Karpas-422 (cell line): ENCODE results near the gene DNMT1. TPM values are rescaled to one million over a fixed set of nuclear protein-coding genes. Genes with fewer than 3 reads are reported as not detected.
"Not testable (repeated sequence)": the region's sequence is repeated elsewhere in the genome, so short reads cannot be mapped to it uniquely, and the experiment has no call there.

Experiments used
- DNase-seq: peaks from one replicate; pipeline ENCODE4 v3.0.0-alpha.2; 2015
- H2AFZ ChIP-seq: fragments of 200-600 bp; sonication (generic); 2 replicates; pipeline ENCODE4 v1.6.1; 2014; ENCODE audit warnings: antibody characterized with exemption, low read length, mixed read lengths
- H3K27ac ChIP-seq: fragments of 200-600 bp; sonication (generic); 2 replicates; pipeline ENCODE4 v1.5.1; 2014; ENCODE audit warnings: mild to moderate bottlenecking, low read length, moderate library complexity
- H3K27me3 ChIP-seq: fragments of 200-600 bp; sonication (generic); 2 replicates; pipeline ENCODE4 v1.6.1; 2014; ENCODE audit warnings: low read length, mixed read lengths
- H3K36me3 ChIP-seq: fragments of 200-600 bp; sonication (generic); 2 replicates; pipeline ENCODE4 v1.6.1; 2014; ENCODE audit warnings: low read length, mixed read lengths; ENCODE audit not compliant: insufficient read depth
- H3K4me1 ChIP-seq: fragments of 200-600 bp; sonication (generic); 2 replicates; pipeline ENCODE4 v1.6.1; 2014; ENCODE audit warnings: mild to moderate bottlenecking, low read length, mixed read lengths
- H3K4me2 ChIP-seq: fragments of 200-600 bp; sonication (generic); 2 replicates; pipeline ENCODE4 v1.6.1; 2014; ENCODE audit warnings: low read length, low read depth, mild to moderate bottlenecking; ENCODE audit not compliant: poor library complexity, severe bottlenecking
- H3K4me3 ChIP-seq: fragments of 200-600 bp; sonication (generic); 2 replicates; pipeline ENCODE4 v1.5.1; 2014; ENCODE audit warnings: mild to moderate bottlenecking, antibody characterized with exemption, low read length, mixed read lengths
- H3K79me2 ChIP-seq: fragments of 200-600 bp; sonication (generic); 2 replicates; pipeline ENCODE4 v1.6.1; 2014; ENCODE audit warnings: mild to moderate bottlenecking, low read length, mixed read lengths
- H3K9ac ChIP-seq: fragments of 200-600 bp; sonication (generic); 2 replicates; pipeline ENCODE4 v1.6.0; 2014; ENCODE audit warnings: low read length
- H3K9me2 ChIP-seq: fragments of 200-600 bp; sonication (generic), shearing (Covaris generic); replicated peaks from 2 replicates; pipeline ENCODE4 v1.6.0; 2014; ENCODE audit warnings: mild to moderate bottlenecking, low read length, moderate library complexity; ENCODE audit not compliant: insufficient read depth
- H3K9me3 ChIP-seq: fragments of 300-700, 200-600 bp; sonication (generic); 2 replicates; pipeline ENCODE4 v1.6.1; 2014; ENCODE audit warnings: low read length, mixed read lengths
- H4K20me1 ChIP-seq: fragments of 200-600 bp; sonication (generic); 2 replicates; pipeline ENCODE4 v1.6.1; 2014; ENCODE audit warnings: mild to moderate bottlenecking, antibody characterized with exemption, low read length, low read depth; ENCODE audit not compliant: insufficient read depth
- total RNA-seq: library from RNA; depleted of rRNA; stranded (reverse); fragments of >200 nt; shearing (Covaris generic); gene quantifications from 2 replicates; pipeline ENCODE4 v1.2.3, GENCODE V29; 2014; ENCODE audit warnings: low replicate concordance

DNMT1 gene
- total RNA-seq, 1 experiment from 2014 or later, result 94.9 TPM

GRCh38 chr19:10200101-10200500 is 5.3 kb upstream of the DNMT1 start:
- not testable (repeated sequence) for H3K4me3 ChIP-seq, H3K36me3 ChIP-seq, DNase-seq, H4K20me1 ChIP-seq, H3K9ac ChIP-seq, H3K27me3 ChIP-seq, H3K9me2 ChIP-seq, H2AFZ ChIP-seq, H3K9me3 ChIP-seq, H3K27ac ChIP-seq, H3K79me2 ChIP-seq, H3K4me2 ChIP-seq
- peaks cover 52% of the 10 kb centered on the region for H3K4me1 ChIP-seq

GRCh38 chr19:10198889-10199644 is 4.3 kb upstream of the DNMT1 start:
- peak overlapping the region; percentile 43; the same call in 1 of the 2 replicates for H2AFZ ChIP-seq
- not testable (repeated sequence) for H3K9me3 ChIP-seq, H3K79me2 ChIP-seq, H3K27me3 ChIP-seq, H3K4me3 ChIP-seq, H4K20me1 ChIP-seq, H3K36me3 ChIP-seq, DNase-seq, H3K9me2 ChIP-seq
- H3K9ac ChIP-seq, result peak overlapping the region; percentile 17; the same call in 1 of the 2 replicates
- peak overlapping the region; percentile 44 for H3K4me2 ChIP-seq
- peaks cover 50% of the 10 kb centered on the region for H3K4me1 ChIP-seq
- H3K27ac ChIP-seq, result peak overlapping the region; percentile 31

- Histone ChIP-seq H3K4me2 (peak overlapping the region; percentile 98), H3K9me3 (no peaks in the 10 kb centered on the region), H3K9me2 (no peaks in the 10 kb centered on the region), H3K4me1 (peaks cover 48% of the 10 kb centered on the region), H3K4me3 (peak overlapping the region; percentile 97), H2AFZ (peak overlapping the region; percentile 38; the same call in 1 of the 2 replicates), H3K27me3 (no peaks in the 10 kb centered on the region), H4K20me1 (peaks cover 27% of the 10 kb centered on the region), H3K79me2 (peaks cover 45% of the 10 kb centered on the region), H3K9ac (peak overlapping the region; percentile 96), H3K27ac (peak overlapping the region; percentile 38; the same call in 1 of the 2 replicates), H3K36me3 (peaks cover 18% of the 10 kb centered on the region)
- DNase-seq, result no peak
These were observed 406 bp upstream of the DNMT1 start for GRCh38 chr19:10195199-10195519.

- Histone ChIP-seq H3K36me3 (peaks cover 25% of the 10 kb centered on the region), H3K4me3 (peak overlapping the region; percentile 97), H3K27ac (peak overlapping the region; percentile 81), H3K27me3 (no peaks in the 10 kb centered on the region), H3K4me2 (peak overlapping the region; percentile 98), H3K9me3 (no peaks in the 10 kb centered on the region), H3K9me2 (no peaks in the 10 kb centered on the region), H2AFZ (no peak overlapping the region), H3K79me2 (peaks cover 57% of the 10 kb centered on the region), H3K9ac (peak overlapping the region; percentile 96), H3K4me1 (peaks cover 45% of the 10 kb centered on the region), H4K20me1 (peaks cover 35% of the 10 kb centered on the region)
- DNase-seq, result peak; percentile 58
These were observed 808 bp downstream of the DNMT1 start for GRCh38 chr19:10193790-10194499.

- peaks cover 41% of the 10 kb centered on the region for H4K20me1 ChIP-seq
- peak overlapping the region; percentile 81 for H3K27ac ChIP-seq
- H3K4me2 ChIP-seq, result peak overlapping the region; percentile 98
- H3K9me2 ChIP-seq, result no peaks in the 10 kb centered on the region
- H3K9ac ChIP-seq, result peak overlapping the region; percentile 96
- H3K27me3 ChIP-seq, result no peaks in the 10 kb centered on the region
- peaks cover 25% of the 10 kb centered on the region for H3K36me3 ChIP-seq
- H3K79me2 ChIP-seq, result peaks cover 68% of the 10 kb centered on the region
- no peak overlapping the region for H2AFZ ChIP-seq
- H3K9me3 ChIP-seq, result no peaks in the 10 kb centered on the region
- no peak for DNase-seq
- H3K4me3 ChIP-seq, result peak overlapping the region; percentile 97
- H3K4me1 ChIP-seq, result peaks cover 39% of the 10 kb centered on the region
These were observed 1.8 kb downstream of the DNMT1 start for GRCh38 chr19:10192922-10193321.

- no peak overlapping the region for H3K4me3 ChIP-seq
- H3K4me2 ChIP-seq, result no peak overlapping the region
These were observed 3.4 kb downstream of the DNMT1 start for GRCh38 chr19:10191347-10191746.

DNA sequence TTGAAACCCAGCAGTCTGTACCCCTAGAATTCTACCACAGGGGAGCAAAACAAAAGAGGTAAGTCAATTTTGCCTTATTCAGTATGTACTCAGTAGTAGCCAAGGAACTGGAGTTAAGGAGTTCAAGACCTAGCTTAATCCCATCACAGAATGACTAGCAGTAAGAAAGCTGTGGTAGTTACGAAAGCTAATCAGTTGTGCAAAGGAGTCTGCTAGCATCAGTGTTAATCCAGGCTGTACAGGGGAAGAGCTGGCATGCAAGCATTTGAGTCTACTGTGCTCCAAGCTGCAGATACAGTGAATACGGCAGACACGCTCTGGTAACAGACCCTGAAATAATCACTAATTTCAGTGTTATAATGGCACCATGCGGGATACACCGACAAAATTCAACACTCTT is 4.7 kb downstream of the DNMT1 start:
- Histone ChIP-seq H3K36me3 (peaks cover 35% of the 10 kb centered on the region), H2AFZ (no peak overlapping the region), H3K9me2 (no peaks in the 10 kb centered on the region), H3K9me3 (no peaks in the 10 kb centered on the region), H3K4me3 (no peak overlapping the region), H3K27ac (no peak overlapping the region), H3K27me3 (no peaks in the 10 kb centered on the region), H4K20me1 (peaks cover 56% of the 10 kb centered on the region), H3K79me2 (peaks cover 94% of the 10 kb centered on the region), H3K4me2 (no peak overlapping the region), H3K9ac (no peak overlapping the region), H3K4me1 (peaks cover 15% of the 10 kb centered on the region)
- DNase-seq, result no peak

More at GRCh38 chr19:10191347-10191746, 3.4 kb downstream of the DNMT1 start:
- peaks cover 28% of the 10 kb centered on the region for H3K36me3 ChIP-seq
- no peaks in the 10 kb centered on the region for H3K9me3 ChIP-seq
- no peak overlapping the region for H2AFZ ChIP-seq
- H3K79me2 ChIP-seq, result peaks cover 83% of the 10 kb centered on the region
- peaks cover 26% of the 10 kb centered on the region for H3K4me1 ChIP-seq
- peaks cover 50% of the 10 kb centered on the region for H4K20me1 ChIP-seq
- DNase-seq, result no peak
- H3K27me3 ChIP-seq, result no peaks in the 10 kb centered on the region
- H3K9me2 ChIP-seq, result no peaks in the 10 kb centered on the region
- H3K27ac ChIP-seq, result no peak overlapping the region
- H3K9ac ChIP-seq, result no peak overlapping the region

GRCh38 chr19:10189616-10190015 is 5.1 kb downstream of the DNMT1 start:
- no peak overlapping the region for H2AFZ ChIP-seq
- H3K36me3 ChIP-seq, result peaks cover 35% of the 10 kb centered on the region
- H4K20me1 ChIP-seq, result peaks cover 56% of the 10 kb centered on the region
- H3K79me2 ChIP-seq, result peaks cover 97% of the 10 kb centered on the region
- H3K9me3 ChIP-seq, result no peaks in the 10 kb centered on the region
- peaks cover 15% of the 10 kb centered on the region for H3K4me1 ChIP-seq
- H3K27ac ChIP-seq, result no peak overlapping the region
- no peak for DNase-seq
- no peak overlapping the region for H3K4me2 ChIP-seq
- H3K4me3 ChIP-seq, result no peak overlapping the region
- H3K9me2 ChIP-seq, result no peaks in the 10 kb centered on the region
- no peak overlapping the region for H3K9ac ChIP-seq
- no peaks in the 10 kb centered on the region for H3K27me3 ChIP-seq
